Measurements from ENCODE around the gene EDC4. TPM values are rescaled to one million over a fixed set of nuclear protein-coding genes. Genes with fewer than 3 reads are reported as not detected.

The EDC4 gene
- total and polyA plus RNA-seq, 2 of the 13 experiments (the other 11 are each of a cell fraction or from before 2014, with no cell fraction given): 51.4 to 59.1 TPM

DNA sequence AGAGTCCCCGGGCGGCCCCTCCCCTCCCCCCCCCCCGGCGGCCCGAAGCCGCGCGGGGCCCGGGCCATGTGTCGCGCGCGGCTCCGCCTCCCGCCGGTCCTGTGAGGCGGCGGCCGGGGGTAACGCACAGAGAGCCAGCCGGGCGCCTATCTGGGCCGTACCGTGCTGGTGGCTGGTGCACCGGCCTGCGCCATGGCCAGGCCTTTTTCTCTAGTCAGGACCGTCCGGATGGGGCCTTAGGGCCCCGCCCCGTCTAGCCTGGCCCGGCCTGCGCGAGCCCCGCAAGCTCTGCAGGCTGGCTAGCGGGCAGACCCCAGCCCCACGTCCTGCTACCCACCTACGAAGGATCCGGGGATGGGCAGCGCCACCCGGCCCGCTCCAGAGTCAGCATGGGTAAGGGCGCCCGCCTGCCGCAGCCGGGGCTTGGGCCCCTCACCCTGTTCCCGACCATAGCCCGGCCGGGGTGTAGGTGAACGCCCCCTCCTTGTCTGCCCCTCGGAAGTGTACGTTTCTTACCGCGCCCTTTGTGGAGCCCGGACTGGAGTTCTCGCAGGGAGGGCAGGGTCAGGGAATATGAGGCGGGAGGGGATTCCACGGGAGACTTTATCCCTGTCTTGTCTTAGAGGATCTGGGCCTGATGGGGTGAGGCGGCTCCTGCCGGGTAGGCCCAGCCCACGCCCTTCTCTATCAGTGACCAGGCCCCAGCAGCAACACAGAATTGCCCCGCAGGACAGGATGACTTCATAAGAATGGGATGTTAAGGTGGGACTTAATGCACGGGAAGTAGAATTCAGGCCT is 25.6 kb upstream of the EDC4 start, which contains the start of gene CENPT (continued):
- TF ChIP-seq, protein P1, sequence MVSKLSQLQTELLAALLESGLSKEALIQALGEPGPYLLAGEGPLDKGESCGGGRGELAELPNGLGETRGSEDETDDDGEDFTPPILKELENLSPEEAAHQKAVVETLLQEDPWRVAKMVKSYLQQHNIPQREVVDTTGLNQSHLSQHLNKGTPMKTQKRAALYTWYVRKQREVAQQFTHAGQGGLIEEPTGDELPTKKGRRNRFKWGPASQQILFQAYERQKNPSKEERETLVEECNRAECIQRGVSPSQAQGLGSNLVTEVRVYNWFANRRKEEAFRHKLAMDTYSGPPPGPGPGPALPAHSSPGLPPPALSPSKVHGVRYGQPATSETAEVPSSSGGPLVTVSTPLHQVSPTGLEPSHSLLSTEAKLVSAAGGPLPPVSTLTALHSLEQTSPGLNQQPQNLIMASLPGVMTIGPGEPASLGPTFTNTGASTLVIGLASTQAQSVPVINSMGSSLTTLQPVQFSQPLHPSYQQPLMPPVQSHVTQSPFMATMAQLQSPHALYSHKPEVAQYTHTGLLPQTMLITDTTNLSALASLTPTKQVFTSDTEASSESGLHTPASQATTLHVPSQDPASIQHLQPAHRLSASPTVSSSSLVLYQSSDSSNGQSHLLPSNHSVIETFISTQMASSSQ (IDR thresholded peaks at IDR 0.05; ENCODE audit: low read depth): no peak
- TF ChIP-seq, protein P1 (CRISPR knock-in tag; IDR thresholded peaks at IDR 0.05; ENCODE audit: borderline replicate concordance): no peak
- peak; percentile 81; the same call in 1 of the 2 replicates for TF ChIP-seq ZNF446 (CRISPR knock-in tag; IDR thresholded peaks at IDR 0.05)
- TF ChIP-seq EZH2 (conservative IDR thresholded peaks at IDR 0.05; ENCODE audit: low read depth, low read length): no peak
- no peak for TF ChIP-seq ZNF776 (CRISPR knock-in tag; IDR thresholded peaks at IDR 0.05)
- no peak for TF ChIP-seq JDP2 (CRISPR knock-in tag; IDR thresholded peaks at IDR 0.05; ENCODE audit: borderline replicate concordance)
- no peak for TF ChIP-seq SMC3 (IDR thresholded peaks at IDR 0.05; ENCODE audit: low read length)
- TF ChIP-seq, protein P2, sequence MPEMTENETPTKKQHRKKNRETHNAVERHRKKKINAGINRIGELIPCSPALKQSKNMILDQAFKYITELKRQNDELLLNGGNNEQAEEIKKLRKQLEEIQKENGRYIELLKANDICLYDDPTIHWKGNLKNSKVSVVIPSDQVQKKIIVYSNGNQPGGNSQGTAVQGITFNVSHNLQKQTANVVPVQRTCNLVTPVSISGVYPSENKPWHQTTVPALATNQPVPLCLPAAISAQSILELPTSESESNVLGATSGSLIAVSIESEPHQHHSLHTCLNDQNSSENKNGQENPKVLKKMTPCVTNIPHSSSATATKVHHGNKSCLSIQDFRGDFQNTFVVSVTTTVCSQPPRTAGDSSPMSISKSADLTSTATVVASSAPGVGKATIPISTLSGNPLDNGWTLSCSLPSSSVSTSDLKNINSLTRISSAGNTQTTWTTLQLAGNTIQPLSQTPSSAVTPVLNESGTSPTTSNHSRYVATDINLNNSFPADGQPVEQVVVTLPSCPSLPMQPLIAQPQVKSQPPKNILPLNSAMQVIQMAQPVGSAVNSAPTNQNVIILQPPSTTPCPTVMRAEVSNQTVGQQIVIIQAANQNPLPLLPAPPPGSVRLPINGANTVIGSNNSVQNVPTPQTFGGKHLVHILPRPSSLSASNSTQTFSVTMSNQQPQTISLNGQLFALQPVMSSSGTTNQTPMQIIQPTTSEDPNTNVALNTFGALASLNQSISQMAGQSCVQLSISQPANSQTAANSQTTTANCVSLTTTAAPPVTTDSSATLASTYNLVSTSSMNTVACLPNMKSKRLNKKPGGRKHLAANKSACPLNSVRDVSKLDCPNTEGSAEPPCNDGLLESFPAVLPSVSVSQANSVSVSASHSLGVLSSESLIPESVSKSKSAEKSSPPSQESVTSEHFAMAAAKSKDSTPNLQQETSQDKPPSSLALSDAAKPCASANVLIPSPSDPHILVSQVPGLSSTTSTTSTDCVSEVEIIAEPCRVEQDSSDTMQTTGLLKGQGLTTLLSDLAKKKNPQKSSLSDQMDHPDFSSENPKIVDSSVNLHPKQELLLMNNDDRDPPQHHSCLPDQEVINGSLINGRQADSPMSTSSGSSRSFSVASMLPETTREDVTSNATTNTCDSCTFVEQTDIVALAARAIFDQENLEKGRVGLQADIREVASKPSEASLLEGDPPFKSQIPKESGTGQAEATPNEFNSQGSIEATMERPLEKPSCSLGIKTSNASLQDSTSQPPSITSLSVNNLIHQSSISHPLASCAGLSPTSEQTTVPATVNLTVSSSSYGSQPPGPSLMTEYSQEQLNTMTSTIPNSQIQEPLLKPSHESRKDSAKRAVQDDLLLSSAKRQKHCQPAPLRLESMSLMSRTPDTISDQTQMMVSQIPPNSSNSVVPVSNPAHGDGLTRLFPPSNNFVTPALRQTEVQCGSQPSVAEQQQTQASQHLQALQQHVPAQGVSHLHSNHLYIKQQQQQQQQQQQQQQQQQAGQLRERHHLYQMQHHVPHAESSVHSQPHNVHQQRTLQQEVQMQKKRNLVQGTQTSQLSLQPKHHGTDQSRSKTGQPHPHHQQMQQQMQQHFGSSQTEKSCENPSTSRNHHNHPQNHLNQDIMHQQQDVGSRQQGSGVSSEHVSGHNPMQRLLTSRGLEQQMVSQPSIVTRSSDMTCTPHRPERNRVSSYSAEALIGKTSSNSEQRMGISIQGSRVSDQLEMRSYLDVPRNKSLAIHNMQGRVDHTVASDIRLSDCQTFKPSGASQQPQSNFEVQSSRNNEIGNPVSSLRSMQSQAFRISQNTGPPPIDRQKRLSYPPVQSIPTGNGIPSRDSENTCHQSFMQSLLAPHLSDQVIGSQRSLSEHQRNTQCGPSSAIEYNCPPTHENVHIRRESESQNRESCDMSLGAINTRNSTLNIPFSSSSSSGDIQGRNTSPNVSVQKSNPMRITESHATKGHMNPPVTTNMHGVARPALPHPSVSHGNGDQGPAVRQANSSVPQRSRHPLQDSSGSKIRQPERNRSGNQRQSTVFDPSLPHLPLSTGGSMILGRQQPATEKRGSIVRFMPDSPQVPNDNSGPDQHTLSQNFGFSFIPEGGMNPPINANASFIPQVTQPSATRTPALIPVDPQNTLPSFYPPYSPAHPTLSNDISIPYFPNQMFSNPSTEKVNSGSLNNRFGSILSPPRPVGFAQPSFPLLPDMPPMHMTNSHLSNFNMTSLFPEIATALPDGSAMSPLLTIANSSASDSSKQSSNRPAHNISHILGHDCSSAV (CRISPR knock-in tag; IDR thresholded peaks at IDR 0.05; ENCODE audit: borderline replicate concordance): no peak
- TF ChIP-seq NR1H2 (CRISPR knock-in tag; IDR thresholded peaks at IDR 0.05; ENCODE audit: borderline replicate concordance, low read depth): 0 out of 2 replicates have a peak, but pooled peaks have one; percentile 68
- TF ChIP-seq, protein P3, sequence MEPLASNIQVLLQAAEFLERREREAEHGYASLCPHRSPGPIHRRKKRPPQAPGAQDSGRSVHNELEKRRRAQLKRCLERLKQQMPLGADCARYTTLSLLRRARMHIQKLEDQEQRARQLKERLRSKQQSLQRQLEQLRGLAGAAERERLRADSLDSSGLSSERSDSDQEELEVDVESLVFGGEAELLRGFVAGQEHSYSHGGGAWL (CRISPR knock-in tag; IDR thresholded peaks at IDR 0.05): peak; percentile 29; the same call in 1 of the 2 replicates
- TF ChIP-seq ZNF879 (CRISPR knock-in tag; IDR thresholded peaks at IDR 0.05): 0 out of 2 replicates have a peak, but pooled peaks have one; percentile 43
- TF ChIP-seq FOXK1 (CRISPR knock-in tag; IDR thresholded peaks at IDR 0.05; ENCODE audit: borderline replicate concordance, low read depth): no peak
- TF ChIP-seq, protein P4, sequence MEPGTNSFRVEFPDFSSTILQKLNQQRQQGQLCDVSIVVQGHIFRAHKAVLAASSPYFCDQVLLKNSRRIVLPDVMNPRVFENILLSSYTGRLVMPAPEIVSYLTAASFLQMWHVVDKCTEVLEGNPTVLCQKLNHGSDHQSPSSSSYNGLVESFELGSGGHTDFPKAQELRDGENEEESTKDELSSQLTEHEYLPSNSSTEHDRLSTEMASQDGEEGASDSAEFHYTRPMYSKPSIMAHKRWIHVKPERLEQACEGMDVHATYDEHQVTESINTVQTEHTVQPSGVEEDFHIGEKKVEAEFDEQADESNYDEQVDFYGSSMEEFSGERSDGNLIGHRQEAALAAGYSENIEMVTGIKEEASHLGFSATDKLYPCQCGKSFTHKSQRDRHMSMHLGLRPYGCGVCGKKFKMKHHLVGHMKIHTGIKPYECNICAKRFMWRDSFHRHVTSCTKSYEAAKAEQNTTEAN (CRISPR knock-in tag; conservative IDR thresholded peaks at IDR 0.05): no peak
- no peak for TF ChIP-seq RBM39 (IDR thresholded peaks at IDR 0.05; ENCODE audit: low read depth, low read length, poor library complexity, severe bottlenecking)
